GM21576 (cell line): ENCODE results near the gene PRDM16.

Source experiments
- ATAC-seq: cut with Tn5 transposase; IDR thresholded peaks from one replicate; pipeline ENCODE4 v1.9.1; 2021; ENCODE audit warnings: mild to moderate bottlenecking, moderate library complexity; ENCODE audit not compliant: unreplicated experiment

The PRDM16 gene

GRCh38 chr1:3327936-3328590, 259.1 kb downstream of the PRDM16 start:
- ATAC-seq: no peak

DNA sequence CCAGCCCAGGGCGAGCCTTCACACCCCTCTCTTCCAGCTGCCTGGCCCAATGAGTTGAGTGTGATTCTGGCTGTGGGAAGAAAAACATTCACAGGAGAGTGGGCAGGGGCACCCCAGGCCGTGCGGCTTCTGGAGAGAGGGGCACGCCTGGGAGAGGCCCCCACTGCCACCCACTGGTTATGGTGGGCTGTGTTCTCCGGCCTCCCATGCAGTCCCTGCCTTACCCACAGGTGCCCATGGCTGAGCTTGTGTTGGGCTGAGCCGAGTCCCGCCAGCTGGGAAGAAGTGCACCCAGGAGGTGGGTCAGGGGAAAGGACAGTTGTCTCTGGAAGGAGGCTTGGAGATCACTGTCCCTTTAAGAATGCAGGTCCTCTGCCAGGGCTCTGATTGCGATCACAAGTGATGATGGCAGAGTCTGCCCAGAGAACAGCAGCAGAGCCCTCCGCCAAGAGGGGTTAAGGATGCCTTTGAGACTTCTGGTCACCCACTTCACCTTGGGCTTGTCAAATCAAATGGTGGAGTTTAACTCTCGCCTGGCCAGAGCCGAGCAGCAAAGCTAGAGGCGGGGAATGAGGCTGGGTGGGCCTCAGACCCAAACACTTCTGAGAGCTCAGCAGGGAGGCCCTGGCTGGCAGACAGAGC, 260.8 kb downstream of the PRDM16 start:
- no peak for ATAC-seq

GRCh38 chr1:3330771-3331245, 261.8 kb downstream of the PRDM16 start:
- no peak for ATAC-seq

- ATAC-seq: no peak
These were observed 262.6 kb downstream of the PRDM16 start for GRCh38 chr1:3331564-3331963.

- ATAC-seq: no peak
These were observed 263.0 kb downstream of the PRDM16 start for GRCh38 chr1:3332043-3332442.

- no peak for ATAC-seq
These were observed 263.7 kb downstream of the PRDM16 start for GRCh38 chr1:3332662-3333061.

GRCh38 chr1:3333903-3334302, 264.9 kb downstream of the PRDM16 start:
- ATAC-seq: no peak

GRCh38 chr1:3334366-3334765, 265.4 kb downstream of the PRDM16 start:
- ATAC-seq: no peak

GRCh38 chr1:3335754-3336640, 267.0 kb downstream of the PRDM16 start:
- ATAC-seq: no peak

DNA sequence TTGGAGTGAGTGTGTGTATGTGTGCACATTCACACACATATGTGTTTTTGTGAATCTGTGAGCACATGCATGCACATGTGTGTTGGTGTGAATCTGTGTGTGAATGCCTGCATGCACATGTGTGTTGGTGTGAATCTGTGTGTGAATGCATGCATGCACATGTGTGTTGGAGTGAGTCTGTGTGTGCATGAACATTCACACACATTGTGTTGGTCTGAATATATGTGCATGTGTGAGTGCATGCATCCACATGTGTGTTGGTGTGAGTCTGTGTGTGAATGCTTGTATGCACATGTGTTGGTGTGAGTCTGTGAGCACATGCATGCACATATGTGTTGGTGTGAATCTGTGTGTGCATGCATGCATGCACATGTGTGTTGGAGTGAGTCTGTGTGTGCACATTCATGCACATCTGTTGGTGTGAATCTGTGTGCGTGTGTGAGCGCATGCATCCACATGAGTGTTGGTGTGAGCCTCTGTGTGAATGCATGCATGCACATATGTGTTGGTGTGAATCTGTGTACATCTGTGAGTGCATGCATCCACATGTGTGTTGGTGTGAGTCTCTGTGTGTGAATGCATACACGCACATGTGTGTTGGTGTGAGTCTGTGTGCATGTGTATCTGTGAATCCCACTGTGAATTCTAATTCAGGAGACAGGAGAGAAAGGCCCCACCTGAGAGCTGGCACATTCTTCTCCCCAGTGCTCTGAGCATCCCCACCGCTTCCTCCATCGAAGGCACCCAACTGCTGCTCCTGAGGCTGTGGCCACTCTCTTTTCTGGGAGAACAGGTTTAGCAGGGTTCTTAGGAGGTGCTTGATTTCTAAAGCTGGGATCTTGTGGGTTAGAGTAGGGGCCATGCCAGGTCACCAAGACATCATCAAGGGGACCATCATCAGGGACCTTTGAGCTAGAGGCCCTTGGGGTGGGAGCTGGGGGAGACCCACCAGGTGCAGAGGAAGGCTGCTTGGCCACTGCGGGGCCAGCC, 267.9 kb downstream of the PRDM16 start:
- ATAC-seq: no peak

GRCh38 chr1:3337798-3338724, 269.1 kb downstream of the PRDM16 start:
- ATAC-seq: no peak

GRCh38 chr1:3338725-3339070, 269.7 kb downstream of the PRDM16 start:
- no peak for ATAC-seq

GRCh38 chr1:3339856-3340255, 270.9 kb downstream of the PRDM16 start:
- ATAC-seq: no peak

- no peak for ATAC-seq
These were observed 271.7 kb downstream of the PRDM16 start for GRCh38 chr1:3340548-3341235.

GRCh38 chr1:3341236-3341994, 272.4 kb downstream of the PRDM16 start:
- no peak for ATAC-seq

DNA sequence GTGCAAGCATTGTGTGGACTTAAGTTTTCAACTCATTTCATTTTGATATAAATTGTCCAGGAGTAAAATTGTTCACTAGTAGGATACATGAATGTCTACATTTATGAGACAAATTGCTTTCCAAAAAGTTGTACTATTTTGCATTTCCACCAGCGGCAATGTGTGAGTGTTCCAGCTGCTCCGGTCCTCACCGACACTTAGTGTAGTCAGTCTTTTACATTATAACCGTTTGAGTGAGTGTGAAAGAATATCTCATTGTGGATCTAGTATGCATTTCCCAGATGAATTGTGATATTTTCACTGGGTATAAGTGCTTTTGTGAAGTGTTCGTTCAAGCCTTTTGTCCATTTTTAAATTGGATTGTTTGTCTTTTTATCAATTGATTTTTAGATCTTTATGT, 274.0 kb downstream of the PRDM16 start:
- ATAC-seq: no peak

- no peak for ATAC-seq
These were observed 275.4 kb downstream of the PRDM16 start for GRCh38 chr1:3344395-3344794.

- no peak for ATAC-seq
These were observed 276.8 kb downstream of the PRDM16 start for GRCh38 chr1:3345792-3346191.
